SK-N-MC (cell line): ENCODE data around the gene ABCA5.

Experiments
- FOXP2 ChIP-seq: optimal IDR thresholded peaks from 2 replicates; pipeline ENCODE3; 2011; ENCODE audit warnings: mild to moderate bottlenecking, moderate library complexity; ENCODE audit not compliant: insufficient read depth; ENCODE audit errors: extremely low read length, control extremely low read depth
- POLR2AphosphoS5 ChIP-seq: IDR thresholded peaks from 2 replicates; pipeline ENCODE4 v1.6.1; 2012; ENCODE audit warnings: mild to moderate bottlenecking, low read depth, low read length, borderline replicate concordance

GRCh38 chr17:69269131-69269998 lies 57.6 kb downstream of the ABCA5 start:
- no peak for TF ChIP-seq FOXP2
- peak; percentile 23; the same call in 1 of the 2 replicates for TF ChIP-seq POLR2AphosphoS5
